HG03066 (cell line): ENCODE results near the gene ERV3-1.
"Not testable (repeated sequence)": the region's sequence is repeated elsewhere in the genome, so short reads cannot be mapped to it uniquely, and the experiment has no call there.

ENCODE experiments used
- ATAC-seq: cut with Tn5 transposase; IDR thresholded peaks from one replicate; pipeline ENCODE4 v1.9.1; 2021; ENCODE audit warnings: low read depth; ENCODE audit not compliant: unreplicated experiment

Gene ERV3-1

GRCh38 chr7:64945503-64946175 lies 60.8 kb downstream of the ERV3-1 start:
- ATAC-seq, result no peak

GRCh38 chr7:64944667-64945502 lies 61.6 kb downstream of the ERV3-1 start:
- not testable (repeated sequence) for ATAC-seq
